ENCODE results near the gene RFX5. TPM values are rescaled to one million over a fixed set of nuclear protein-coding genes. Genes with fewer than 3 reads are reported as not detected.

RFX5 gene
- total and polyA plus RNA-seq, 2 experiments from 2014 or later, result 13.3 to 44.5 TPM

GRCh38 chr1:151347523-151348246, 633 bp upstream of the RFX5 start (continued):
- no peak for TF ChIP-seq ZNF462 (CRISPR knock-in tag; IDR thresholded peaks at IDR 0.05)

- peaks cover 49% of the 10 kb centered on the region for H3K36me3 Mint-ChIP-seq (ENCODE audit: low read depth)
Measured at GRCh38 chr1:151346082-151346768, 827 bp downstream of the RFX5 start.

More at GRCh38 chr1:151346082-151346768, 827 bp downstream of the RFX5 start:
- Histone ChIP-seq H3F3A (replicated peaks; ENCODE audit: low read depth) (peaks cover 17% of the 10 kb centered on the region; the same call in 1 of the 2 replicates), H3K36me3 (ENCODE audit: insufficient read depth) (peaks cover 10% of the 10 kb centered on the region; the same call in 1 of the 2 replicates), H4K20me1 (replicated peaks; ENCODE audit: insufficient read depth) (no peaks in the 10 kb centered on the region; the same call in 1 of the 2 replicates), H3K79me2 (replicated peaks; ENCODE audit: insufficient read depth) (peaks cover 16% of the 10 kb centered on the region), H3K4me3 (peak overlapping the region; percentile 83), H3K27ac (ENCODE audit: low read depth) (peak overlapping the region; percentile 99), H3K4me2 (peak overlapping the region; percentile 95), H3K9me2 (ENCODE audit: insufficient read depth) (no peaks in the 10 kb centered on the region), H2AFZ (no peak overlapping the region), H3K4me1 (ENCODE audit: insufficient read depth) (peaks cover 18% of the 10 kb centered on the region), H3K27me3 (ENCODE audit: insufficient read depth) (no peaks in the 10 kb centered on the region)
- Mint-ChIP-seq H3K27ac (peak overlapping the region; percentile 100), H3K4me1 (peaks cover 20% of the 10 kb centered on the region), H3K9me3 (peaks cover 13% of the 10 kb centered on the region), H3K27me3 (ENCODE audit: insufficient read depth, low read depth, poor library complexity) (peaks cover 19% of the 10 kb centered on the region), H3K4me3 (peak overlapping the region; percentile 87)
- no peak for TF ChIP-seq EZH2 (IDR thresholded peaks at IDR 0.05; ENCODE audit: low read depth, unreplicated experiment)
- DNase-seq (ENCODE audit: low spot score) (peak; percentile 3), ATAC-seq (no peak)
